ENCODE results near the gene PIP5K1C.

PIP5K1C gene

GRCh38 chr19:3651684-3652083 lies 48.6 kb downstream of the PIP5K1C start:
- no peak for TF ChIP-seq CTCF (IDR thresholded peaks at IDR 0.05)

- TF ChIP-seq CTCF (IDR thresholded peaks at IDR 0.05), result no peak
Measured at GRCh38 chr19:3649888-3650287, 50.4 kb downstream of the PIP5K1C start.

- no peak for TF ChIP-seq CTCF (IDR thresholded peaks at IDR 0.05)
Measured at GRCh38 chr19:3648037-3648905, 52.0 kb downstream of the PIP5K1C start.

- TF ChIP-seq CTCF (IDR thresholded peaks at IDR 0.05), result no peak
Measured at GRCh38 chr19:3646336-3647092, 53.8 kb downstream of the PIP5K1C start.

- TF ChIP-seq CTCF (IDR thresholded peaks at IDR 0.05), result no peak
Measured at GRCh38 chr19:3645726-3646125, 54.5 kb downstream of the PIP5K1C start.

- TF ChIP-seq CTCF (IDR thresholded peaks at IDR 0.05), result no peak
Measured at GRCh38 chr19:3645067-3645396, 55.2 kb downstream of the PIP5K1C start.

GRCh38 chr19:3644351-3645066 lies 55.8 kb downstream of the PIP5K1C start:
- no peak for TF ChIP-seq CTCF (IDR thresholded peaks at IDR 0.05)

Measured in LNCAP (cell line).